ENCODE data around the gene ELOF1.

The ELOF1 gene

GRCh38 chr19:11551603-11552235, 7.3 kb downstream of the ELOF1 start:
- H3K9me3 ChIP-seq (ENCODE audit: severe bottlenecking) = no peaks in the 10 kb centered on the region
- DNase-seq = peak; percentile 38
- no peaks in the 10 kb centered on the region for H3K27me3 ChIP-seq (ENCODE audit: insufficient read depth, low read depth, severe bottlenecking)
- H3K4me3 ChIP-seq (ENCODE audit: low read depth, low read length) = no peak overlapping the region
- peaks cover 36% of the 10 kb centered on the region for H3K36me3 ChIP-seq
- H3K27ac ChIP-seq = no peak overlapping the region
- peak; percentile 84 for TF ChIP-seq CTCF (IDR thresholded peaks at IDR 0.05; ENCODE audit: low read depth, low read length)

- no peak for TF ChIP-seq CTCF (IDR thresholded peaks at IDR 0.05; ENCODE audit: low read depth, low read length)
- Histone ChIP-seq H3K4me3 (ENCODE audit: low read depth, low read length) (no peak overlapping the region), H3K27ac (no peak overlapping the region), H3K27me3 (ENCODE audit: insufficient read depth, low read depth, severe bottlenecking) (no peaks in the 10 kb centered on the region), H3K9me3 (ENCODE audit: severe bottlenecking) (no peaks in the 10 kb centered on the region), H3K36me3 (peaks cover 26% of the 10 kb centered on the region)
- DNase-seq = no peak
These were observed 8.8 kb downstream of the ELOF1 start for GRCh38 chr19:11550265-11550664.

- no peak overlapping the region for H3K27ac ChIP-seq
- no peak for TF ChIP-seq CTCF (IDR thresholded peaks at IDR 0.05; ENCODE audit: low read depth, low read length)
- no peak for DNase-seq
These were observed 9.6 kb downstream of the ELOF1 start for GRCh38 chr19:11549386-11549953.

GRCh38 chr19:11547929-11548700, 10.9 kb downstream of the ELOF1 start:
- no peaks in the 10 kb centered on the region for H3K27me3 ChIP-seq (ENCODE audit: insufficient read depth, low read depth, severe bottlenecking)
- no peak for DNase-seq
- no peaks in the 10 kb centered on the region for H3K9me3 ChIP-seq (ENCODE audit: severe bottlenecking)
- peaks cover 10% of the 10 kb centered on the region for H3K36me3 ChIP-seq
- no peak for TF ChIP-seq CTCF (IDR thresholded peaks at IDR 0.05; ENCODE audit: low read depth, low read length)
- H3K4me3 ChIP-seq (ENCODE audit: low read depth, low read length) = no peak overlapping the region
- no peak overlapping the region for H3K27ac ChIP-seq

More at GRCh38 chr19:11549386-11549953, 9.6 kb downstream of the ELOF1 start:
- H3K9me3 ChIP-seq (ENCODE audit: severe bottlenecking) = no peaks in the 10 kb centered on the region
- no peak overlapping the region for H3K4me3 ChIP-seq (ENCODE audit: low read depth, low read length)
- no peaks in the 10 kb centered on the region for H3K27me3 ChIP-seq (ENCODE audit: insufficient read depth, low read depth, severe bottlenecking)
- peaks cover 23% of the 10 kb centered on the region for H3K36me3 ChIP-seq

- H3K27ac ChIP-seq = no peak overlapping the region
- H3K9me3 ChIP-seq (ENCODE audit: severe bottlenecking) = no peaks in the 10 kb centered on the region
- TF ChIP-seq CTCF (IDR thresholded peaks at IDR 0.05; ENCODE audit: low read depth, low read length) = no peak
- H3K27me3 ChIP-seq (ENCODE audit: insufficient read depth, low read depth, severe bottlenecking) = no peaks in the 10 kb centered on the region
- no peak overlapping the region for H3K4me3 ChIP-seq (ENCODE audit: low read depth, low read length)
- DNase-seq = no peak
- no peaks in the 10 kb centered on the region for H3K36me3 ChIP-seq
These were observed 17.8 kb downstream of the ELOF1 start for GRCh38 chr19:11541238-11541637.
